Fibroblast of the aortic adventitia (primary cell): ENCODE data around the gene SMNDC1. TPM values are rescaled to one million over a fixed set of nuclear protein-coding genes. Genes with fewer than 3 reads are reported as not detected.
"Not testable (repeated sequence)": the region's sequence is repeated elsewhere in the genome, so short reads cannot be mapped to it uniquely, and the experiment has no call there.

ENCODE experiments used
- DNase-seq: peaks from one replicate; pipeline ENCODE4 v3.0.0-alpha.2; 2010; ENCODE audit warnings: low read depth
- H3K4me3 ChIP-seq: 2 replicates; pipeline ENCODE4 v1.5.1; 2011; ENCODE audit warnings: low read depth, mild to moderate bottlenecking, control low read depth, low read length, moderate library complexity
- total RNA-seq: library from RNA; depleted of rRNA; stranded (reverse); fragments of >200 nt; gene quantifications from 2 replicates; pipeline ENCODE4 v1.2.3, GENCODE V29; 2012; ENCODE audit warnings: low replicate concordance
- TF ChIP-seq, protein P1 (sequence below): IDR thresholded peaks from 2 replicates; pipeline ENCODE4 v1.5.1; 2011; ENCODE audit warnings: mild to moderate bottlenecking, low read length, control low read depth, inconsistent platforms; ENCODE audit not compliant: insufficient read depth

SMNDC1 gene
- total RNA-seq, 1 donor: 8.9 TPM

DNA sequence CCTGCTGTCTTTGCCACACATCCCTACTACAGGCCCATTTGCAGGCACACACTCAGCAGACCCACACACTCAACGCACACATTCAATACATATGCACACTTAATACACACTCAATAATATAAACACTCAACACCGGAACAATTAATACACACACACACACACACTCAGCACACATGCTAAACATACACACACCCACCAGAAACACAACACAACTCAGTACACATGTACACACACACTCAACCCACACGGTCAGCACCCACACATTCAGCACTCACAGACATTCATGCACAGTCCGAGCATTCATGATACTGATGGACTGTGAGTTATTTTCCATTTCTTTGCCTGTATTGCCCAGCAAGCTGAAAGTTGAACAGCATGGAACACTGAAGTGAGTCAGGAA lies 35.4 kb upstream of the SMNDC1 start:
- no peak for DNase-seq
- TF ChIP-seq, protein P1, sequence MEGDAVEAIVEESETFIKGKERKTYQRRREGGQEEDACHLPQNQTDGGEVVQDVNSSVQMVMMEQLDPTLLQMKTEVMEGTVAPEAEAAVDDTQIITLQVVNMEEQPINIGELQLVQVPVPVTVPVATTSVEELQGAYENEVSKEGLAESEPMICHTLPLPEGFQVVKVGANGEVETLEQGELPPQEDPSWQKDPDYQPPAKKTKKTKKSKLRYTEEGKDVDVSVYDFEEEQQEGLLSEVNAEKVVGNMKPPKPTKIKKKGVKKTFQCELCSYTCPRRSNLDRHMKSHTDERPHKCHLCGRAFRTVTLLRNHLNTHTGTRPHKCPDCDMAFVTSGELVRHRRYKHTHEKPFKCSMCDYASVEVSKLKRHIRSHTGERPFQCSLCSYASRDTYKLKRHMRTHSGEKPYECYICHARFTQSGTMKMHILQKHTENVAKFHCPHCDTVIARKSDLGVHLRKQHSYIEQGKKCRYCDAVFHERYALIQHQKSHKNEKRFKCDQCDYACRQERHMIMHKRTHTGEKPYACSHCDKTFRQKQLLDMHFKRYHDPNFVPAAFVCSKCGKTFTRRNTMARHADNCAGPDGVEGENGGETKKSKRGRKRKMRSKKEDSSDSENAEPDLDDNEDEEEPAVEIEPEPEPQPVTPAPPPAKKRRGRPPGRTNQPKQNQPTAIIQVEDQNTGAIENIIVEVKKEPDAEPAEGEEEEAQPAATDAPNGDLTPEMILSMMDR: no peak
- H3K4me3 ChIP-seq: no peak overlapping the region

DNA sequence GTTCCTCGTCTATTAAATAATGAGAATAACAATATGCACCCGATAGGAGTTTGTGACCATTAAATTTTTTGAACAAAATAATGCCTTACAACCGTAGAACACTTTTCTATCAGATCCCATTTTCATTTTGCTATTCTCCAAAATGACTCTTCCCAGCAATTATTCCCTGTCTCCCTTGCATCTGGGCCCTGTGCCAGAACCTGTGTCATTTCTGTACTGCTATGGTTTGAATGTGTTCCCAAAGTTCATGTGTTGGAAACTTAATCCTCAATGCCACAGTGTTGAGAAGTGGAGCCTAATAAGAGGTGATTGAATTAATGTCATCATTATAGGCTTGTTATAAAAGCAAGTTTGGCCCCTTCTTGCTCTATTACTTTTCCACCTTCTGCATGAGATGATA lies 33.2 kb upstream of the SMNDC1 start:
- peak; percentile 60 for DNase-seq
- TF ChIP-seq, protein P1: no peak
- no peak overlapping the region for H3K4me3 ChIP-seq

DNA sequence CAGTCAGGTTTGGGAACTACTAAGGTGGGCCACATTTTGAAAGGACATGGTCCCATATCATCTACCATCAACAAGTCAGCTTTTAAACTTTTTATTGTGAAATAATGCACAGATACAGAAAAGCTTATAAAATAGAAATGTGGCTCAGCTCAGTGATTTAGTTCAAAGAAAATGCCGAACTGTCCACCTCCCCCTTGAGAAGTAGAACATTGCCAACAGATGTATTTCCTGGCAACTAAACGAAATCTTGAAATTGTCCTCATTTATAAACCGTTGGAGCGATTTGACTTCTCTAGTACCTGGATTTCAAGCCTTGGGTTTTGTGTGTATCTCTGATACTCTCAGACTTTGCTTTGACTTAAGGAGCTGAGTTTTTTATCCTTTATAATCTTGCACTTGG lies 32.7 kb upstream of the SMNDC1 start:
- H3K4me3 ChIP-seq: no peak overlapping the region
- TF ChIP-seq, protein P1: no peak
- no peak for DNase-seq

DNA sequence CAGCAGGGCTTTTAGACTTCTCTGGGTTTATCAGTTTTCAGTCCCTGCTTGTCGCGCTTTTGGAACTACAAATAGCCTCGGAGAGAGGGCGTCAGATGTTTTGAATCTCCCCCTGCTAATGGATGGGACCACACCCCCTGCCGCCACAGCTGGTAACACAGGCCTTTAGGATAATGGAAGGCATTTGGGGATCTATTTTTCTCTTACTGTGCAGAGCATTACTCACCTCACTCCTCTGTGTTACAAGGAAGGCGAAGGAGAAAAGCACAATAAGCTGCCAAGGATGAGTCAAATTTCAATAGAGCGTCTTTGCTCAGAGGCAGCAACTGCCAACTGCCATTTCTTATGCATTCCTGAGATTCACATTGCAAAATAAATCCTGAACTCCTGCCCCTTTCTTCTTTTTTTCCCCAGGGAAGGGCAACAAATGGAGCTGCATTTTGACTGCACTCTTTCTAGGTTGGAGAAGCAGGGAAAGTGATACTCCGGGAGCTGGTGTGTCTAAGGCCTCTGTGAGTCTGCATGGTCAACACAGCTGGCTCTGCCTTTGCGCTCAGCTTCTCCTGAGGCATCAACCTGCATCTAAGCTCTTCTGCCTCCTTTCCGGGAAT lies 31.5 kb upstream of the SMNDC1 start:
- peak; percentile 99 for DNase-seq
- H3K4me3 ChIP-seq: peak overlapping the region; percentile 25
- TF ChIP-seq, protein P1: peak; percentile 63

DNA sequence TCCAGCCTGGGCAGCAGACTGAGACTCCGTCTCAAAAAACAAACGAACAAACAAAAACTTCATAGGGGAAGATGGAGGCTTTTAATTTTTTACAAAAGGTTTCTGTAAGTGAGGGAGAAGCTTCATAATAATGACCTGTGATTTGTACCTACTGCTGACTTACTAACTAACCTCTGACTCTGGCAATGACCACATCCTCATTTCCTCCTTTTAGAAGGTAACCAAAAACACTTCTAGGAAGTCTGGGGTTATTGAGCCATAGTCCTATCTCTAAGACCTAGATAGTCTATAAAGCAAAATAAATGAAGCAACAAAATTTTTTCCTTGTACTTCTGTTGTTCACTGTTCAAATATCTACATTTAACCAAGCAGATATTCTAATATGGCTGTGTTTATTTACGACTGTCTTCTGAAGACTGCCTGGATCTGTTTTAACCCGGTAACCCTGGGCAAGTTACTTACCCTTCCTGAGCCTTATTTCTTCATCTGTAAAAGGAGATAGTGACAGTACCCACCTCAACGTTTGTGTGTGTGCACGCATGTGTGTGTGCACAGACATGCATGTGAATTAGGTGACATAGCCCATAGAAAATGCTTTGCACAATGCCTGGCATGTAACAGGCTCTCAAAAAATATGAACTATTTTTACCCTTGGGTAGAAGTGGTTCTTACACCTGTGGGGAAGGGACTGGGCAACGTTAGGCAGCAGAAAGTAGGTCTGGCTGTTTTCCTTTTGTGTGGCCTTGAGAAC lies 30.8 kb upstream of the SMNDC1 start:
- H3K4me3 ChIP-seq: no peak overlapping the region
- DNase-seq: no peak
- TF ChIP-seq, protein P1: no peak

DNA sequence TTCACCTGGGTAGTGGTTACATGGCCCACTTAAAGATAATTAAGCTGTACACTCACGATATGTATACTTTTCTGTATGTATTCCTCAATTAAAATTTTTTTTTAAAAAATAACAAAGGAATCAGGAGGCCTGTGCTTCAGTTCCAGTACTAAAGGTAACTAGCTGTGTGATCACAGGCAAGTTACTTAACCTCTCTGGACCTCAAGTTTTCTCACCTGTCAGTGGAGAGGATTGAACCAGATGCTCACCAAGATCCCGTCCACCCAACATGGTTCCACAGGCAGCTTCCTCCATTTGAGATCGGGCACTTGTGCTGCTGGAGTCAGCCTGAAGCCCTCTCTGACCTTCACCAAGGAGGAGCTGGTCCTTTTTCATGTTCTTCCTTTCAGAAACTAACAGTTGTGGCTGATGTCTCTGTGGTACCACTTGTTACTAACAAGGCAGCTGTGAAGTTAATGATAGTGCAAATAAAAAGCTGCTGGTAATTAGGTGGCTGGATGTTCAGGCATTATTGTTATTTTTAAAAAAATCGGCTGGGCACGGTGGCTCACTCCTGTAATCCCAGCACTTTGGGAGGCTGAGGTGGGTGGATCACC lies 29.4 kb upstream of the SMNDC1 start:
- DNase-seq: no peak
- H3K4me3 ChIP-seq: no peak overlapping the region
- TF ChIP-seq, protein P1: no peak

DNA sequence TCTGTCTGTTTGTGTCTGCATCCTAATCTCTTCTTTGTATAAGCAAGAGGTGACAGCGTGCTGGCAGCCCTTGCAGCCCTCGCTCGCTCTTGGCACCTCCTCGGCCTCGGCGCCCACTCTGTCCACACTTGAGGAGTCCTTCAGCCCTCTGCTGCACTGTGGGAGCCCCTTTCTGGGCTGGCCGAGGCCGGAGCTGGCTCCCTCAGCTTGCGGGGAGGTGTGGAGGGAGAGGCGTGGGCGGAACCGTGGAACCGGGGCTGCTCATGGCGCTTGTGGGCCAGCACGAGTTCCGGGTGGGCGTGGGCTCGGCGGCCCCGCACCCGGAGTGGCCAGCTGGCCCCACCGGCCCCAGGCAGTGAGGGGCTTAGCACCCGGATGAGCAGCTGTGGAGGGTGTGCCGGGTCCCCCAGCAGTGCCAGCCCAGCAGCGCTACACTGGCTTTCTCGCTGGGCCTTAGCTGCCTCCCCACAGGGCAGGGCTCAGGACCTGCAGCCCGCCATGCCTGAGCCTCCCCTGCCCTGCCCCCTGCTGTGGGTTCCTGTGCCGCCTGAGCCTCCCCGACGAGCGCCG lies 26.6 kb upstream of the SMNDC1 start:
- DNase-seq, H3K4me3 ChIP-seq: not testable (repeated sequence)
